Endodermal cell (in vitro differentiated cells): Measurements from ENCODE around the gene ADAMTS17. TPM values are rescaled to one million over a fixed set of nuclear protein-coding genes. Genes with fewer than 3 reads are reported as not detected.

ENCODE experiments used
- DNase-seq: peaks from one replicate; pipeline ENCODE4 v3.0.0-alpha.2; 2017
- H3K27ac ChIP-seq: 2 replicates; pipeline ENCODE4 v1.5.1; 2013; ENCODE audit warnings: mild to moderate bottlenecking, low read depth, low read length, moderate library complexity
- H3K27me3 ChIP-seq: 2 replicates; pipeline ENCODE4 v1.6.1; 2013; ENCODE audit warnings: mild to moderate bottlenecking, low read length, moderate library complexity; ENCODE audit not compliant: insufficient read depth, control insufficient read depth, poor library complexity, severe bottlenecking
- H3K36me3 ChIP-seq: 2 replicates; pipeline ENCODE4 v1.7.0; 2013; ENCODE audit warnings: mild to moderate bottlenecking, low read length, moderate library complexity; ENCODE audit not compliant: control insufficient read depth, insufficient read depth
- H3K4me1 ChIP-seq: one replicate; pipeline ENCODE4 v1.7.0; 2013; ENCODE audit warnings: low read length; ENCODE audit not compliant: control insufficient read depth, insufficient read depth
- H3K4me3 ChIP-seq: 2 replicates; pipeline ENCODE4 v1.5.1; 2013; ENCODE audit warnings: mild to moderate bottlenecking, low read length, moderate library complexity
- H3K9ac ChIP-seq: 2 replicates; pipeline ENCODE4 v1.6.1; 2013; ENCODE audit warnings: mild to moderate bottlenecking, low read length, moderate library complexity; ENCODE audit not compliant: poor library complexity, severe bottlenecking; ENCODE audit errors: extremely low read depth
- H3K9me3 ChIP-seq: 2 replicates; pipeline ENCODE4 v1.6.1; 2013; ENCODE audit warnings: mild to moderate bottlenecking, low read length, moderate library complexity; ENCODE audit not compliant: control insufficient read depth
- H3K27ac Mint-ChIP-seq: 2 replicates; pipeline ENCODE4 v1.8.0; 2020; ENCODE audit warnings: mixed read lengths
- H3K27me3 Mint-ChIP-seq: 2 replicates; pipeline ENCODE4 v1.8.0; 2021; ENCODE audit warnings: mild to moderate bottlenecking, mixed read lengths; ENCODE audit not compliant: insufficient read depth
- H3K36me3 Mint-ChIP-seq: 2 replicates; pipeline ENCODE4 v1.8.0; 2020; ENCODE audit warnings: low read depth, mixed read lengths
- H3K4me1 Mint-ChIP-seq: 2 replicates; pipeline ENCODE4 v1.8.0; 2020; ENCODE audit warnings: mixed read lengths
- H3K4me3 Mint-ChIP-seq: 2 replicates; pipeline ENCODE4 v1.8.0; 2020; ENCODE audit warnings: mild to moderate bottlenecking, moderate library complexity, mixed read lengths
- H3K9me3 Mint-ChIP-seq: 2 replicates; pipeline ENCODE4 v1.8.0; 2020; ENCODE audit warnings: mild to moderate bottlenecking, mixed read lengths
- WGBS, 2 experiments: methylation state at CpG; one replicate each; pipeline versions ENCODE4 v1.1.5 to v1.1.7; 2013; ENCODE audit warnings: missing lambda C conversion rate in 2 of 2, mixed read lengths in 1 of 2; ENCODE audit not compliant: insufficient coverage in 1 of 2, insufficient read length in 1 of 2; 5-methylcytosine and 5-hydroxymethylcytosine counted together
- total RNA-seq, 2 donors: library from RNA; stranded (reverse); fragmentation: NEBNext Ultra II Directional in 1 of 2; extraction: Animal tissue kit (Norgen Biotek cat#: 25700) in 1 of 2; gene quantifications; 2 replicates in 1 of 2; 3 replicates in 1 of 2; pipeline ENCODE4 v1.2.1, GENCODE V29; 2021
- TF ChIP-seq, protein P1 (sequence below): fragments of 200-600 bp; sonication (generic); conservative IDR thresholded peaks from 2 replicates; pipeline ENCODE4 v1.5.0; 2021; ENCODE audit warnings: antibody characterized with exemption, mild to moderate bottlenecking

Gene ADAMTS17
- total RNA-seq, 2 donors from 2014 or later, result 0.82 to 2.3 TPM

DNA sequence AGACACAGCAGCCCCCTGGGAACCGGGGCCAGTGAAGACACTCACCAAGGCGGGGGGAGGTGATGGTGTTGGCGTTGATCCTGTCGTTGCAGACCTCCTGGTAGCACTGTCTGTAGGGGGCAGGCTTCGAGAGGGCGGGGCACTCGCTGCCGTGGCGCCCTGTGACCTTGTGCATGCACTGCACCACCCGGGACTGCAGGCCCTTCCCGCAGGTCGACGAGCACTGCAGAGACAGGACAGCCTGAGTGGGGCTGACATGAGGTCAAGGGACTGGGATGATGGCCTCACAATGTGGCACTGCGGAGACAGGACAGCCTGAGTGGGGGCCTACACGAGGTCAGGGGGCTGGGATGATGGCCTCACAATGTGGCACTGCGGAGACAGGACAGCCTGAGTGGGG, 365.8 kb downstream of the ADAMTS17 start:
- 92 to 95% methylated on average over 9 to 16 of the region's 16 CpGs for WGBS, 2 experiments
- Histone ChIP-seq H3K27ac (no peak overlapping the region), H3K9ac (no peak overlapping the region)

DNA sequence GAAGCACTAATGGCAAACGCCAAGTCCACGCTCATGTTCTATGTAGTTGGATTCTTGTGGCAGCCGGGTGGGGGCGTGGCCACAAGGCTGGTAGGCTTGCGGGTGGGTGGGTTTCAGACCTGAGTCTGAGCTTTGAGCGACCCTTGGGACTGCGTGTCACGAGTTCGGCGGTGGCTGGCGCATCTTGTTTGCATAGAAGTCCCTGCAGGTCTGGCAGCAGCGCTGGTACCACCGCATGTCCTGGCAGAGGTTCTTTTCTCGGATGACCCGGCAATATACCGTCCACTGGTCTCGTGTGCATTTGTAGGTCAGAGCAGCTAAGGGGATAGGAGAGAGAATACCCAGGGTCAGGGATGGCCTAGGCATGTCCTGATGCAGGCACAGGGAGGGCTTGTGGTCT, 367.5 kb downstream of the ADAMTS17 start:
- no peaks in the 10 kb centered on the region for H3K9me3 ChIP-seq
- Mint-ChIP-seq H3K4me1 (peaks cover 5% of the 10 kb centered on the region), H3K27me3 (peaks cover 2% of the 10 kb centered on the region), H3K9me3 (no peaks in the 10 kb centered on the region), H3K36me3 (no peaks in the 10 kb centered on the region), H3K4me3 (no peak overlapping the region), H3K27ac (no peak overlapping the region)
- TF ChIP-seq, protein P1, sequence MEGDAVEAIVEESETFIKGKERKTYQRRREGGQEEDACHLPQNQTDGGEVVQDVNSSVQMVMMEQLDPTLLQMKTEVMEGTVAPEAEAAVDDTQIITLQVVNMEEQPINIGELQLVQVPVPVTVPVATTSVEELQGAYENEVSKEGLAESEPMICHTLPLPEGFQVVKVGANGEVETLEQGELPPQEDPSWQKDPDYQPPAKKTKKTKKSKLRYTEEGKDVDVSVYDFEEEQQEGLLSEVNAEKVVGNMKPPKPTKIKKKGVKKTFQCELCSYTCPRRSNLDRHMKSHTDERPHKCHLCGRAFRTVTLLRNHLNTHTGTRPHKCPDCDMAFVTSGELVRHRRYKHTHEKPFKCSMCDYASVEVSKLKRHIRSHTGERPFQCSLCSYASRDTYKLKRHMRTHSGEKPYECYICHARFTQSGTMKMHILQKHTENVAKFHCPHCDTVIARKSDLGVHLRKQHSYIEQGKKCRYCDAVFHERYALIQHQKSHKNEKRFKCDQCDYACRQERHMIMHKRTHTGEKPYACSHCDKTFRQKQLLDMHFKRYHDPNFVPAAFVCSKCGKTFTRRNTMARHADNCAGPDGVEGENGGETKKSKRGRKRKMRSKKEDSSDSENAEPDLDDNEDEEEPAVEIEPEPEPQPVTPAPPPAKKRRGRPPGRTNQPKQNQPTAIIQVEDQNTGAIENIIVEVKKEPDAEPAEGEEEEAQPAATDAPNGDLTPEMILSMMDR, result no peak
- H3K9ac ChIP-seq, result no peak overlapping the region
- DNase-seq, result no peak
- H3K27me3 ChIP-seq, result no peaks in the 10 kb centered on the region
- WGBS, 2 experiments, result 95 to 98% methylated on average over 14 to 17 of the region's 17 CpGs
- no peaks in the 10 kb centered on the region for H3K36me3 ChIP-seq
- no peak overlapping the region for H3K4me3 ChIP-seq
- H3K4me1 ChIP-seq, result no peaks in the 10 kb centered on the region
- no peak overlapping the region for H3K27ac ChIP-seq

More for the DNA sequence above, 365.8 kb downstream of the ADAMTS17 start:
- no peak for DNase-seq
- TF ChIP-seq, protein P1, result no peak
- Histone ChIP-seq H3K27me3 (no peaks in the 10 kb centered on the region), H3K36me3 (no peaks in the 10 kb centered on the region), H3K4me3 (no peak overlapping the region), H3K4me1 (no peaks in the 10 kb centered on the region), H3K9me3 (no peaks in the 10 kb centered on the region)
- H3K36me3 Mint-ChIP-seq, result no peaks in the 10 kb centered on the region
- H3K27ac Mint-ChIP-seq, result no peak overlapping the region
- peaks cover 2% of the 10 kb centered on the region for H3K27me3 Mint-ChIP-seq
- H3K9me3 Mint-ChIP-seq, result no peaks in the 10 kb centered on the region
- peaks cover 5% of the 10 kb centered on the region for H3K4me1 Mint-ChIP-seq
- H3K4me3 Mint-ChIP-seq, result no peak overlapping the region

DNA sequence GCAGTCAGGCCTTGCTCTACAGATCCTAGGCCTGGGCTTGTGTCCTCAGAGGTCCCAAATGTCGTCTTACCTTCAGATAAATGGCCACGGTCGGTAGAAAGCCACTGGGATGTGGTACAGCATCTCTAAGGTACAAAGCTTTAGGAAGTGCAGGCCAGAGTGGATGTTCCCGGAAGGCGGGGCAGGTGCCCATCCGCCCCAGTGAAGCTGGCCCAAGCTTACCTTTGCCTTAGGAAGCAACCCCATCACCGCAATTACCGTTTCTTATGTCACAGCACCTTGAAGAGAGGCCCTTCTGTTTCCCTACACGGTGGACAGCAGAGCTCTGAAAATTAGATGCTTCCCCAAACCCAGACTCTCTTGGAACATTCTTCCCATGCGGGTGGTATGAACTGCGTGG, 368.4 kb downstream of the ADAMTS17 start:
- 93 to 94% methylated on average over 10 to 11 of the region's 11 CpGs for WGBS, 2 experiments
- Histone ChIP-seq H3K36me3 (no peaks in the 10 kb centered on the region), H3K27ac (no peak overlapping the region), H3K27me3 (no peaks in the 10 kb centered on the region), H3K9ac (no peak overlapping the region), H3K4me1 (no peaks in the 10 kb centered on the region), H3K9me3 (no peaks in the 10 kb centered on the region), H3K4me3 (no peak overlapping the region)
- peaks cover 5% of the 10 kb centered on the region for H3K4me1 Mint-ChIP-seq
- no peaks in the 10 kb centered on the region for H3K27me3 Mint-ChIP-seq
- H3K4me3 Mint-ChIP-seq, result no peak overlapping the region
- H3K9me3 Mint-ChIP-seq, result no peaks in the 10 kb centered on the region
- TF ChIP-seq, protein P1, result no peak
- no peak overlapping the region for H3K27ac Mint-ChIP-seq
- no peak for DNase-seq
- H3K36me3 Mint-ChIP-seq, result no peaks in the 10 kb centered on the region
